Stimulated activated CD4-positive, alpha-beta T cell treated with anti-CD3 and anti-CD28 coated beads, Interleukin-4, amount 100 ng/mL, for 4 hours (primary cell): ENCODE results near the gene OR12D2.
"Not testable (repeated sequence)": the region's sequence is repeated elsewhere in the genome, so short reads cannot be mapped to it uniquely, and the experiment has no call there.

Experiments used
- DNase-seq, 2 experiments: peaks; one replicate each; pipeline ENCODE4 v3.0.0-alpha.2; 2020

The OR12D2 gene

GRCh38 chr6:29395331-29395730 lies at the start of gene OR12D2:
Gene OR12D2, plus strand, starts transcription at chr6:29395631. Its CDS starts 1,069 bp downstream, at chr6:29396700.
- no peak for DNase-seq

- DNase-seq, result not testable (repeated sequence)
Measured at GRCh38 chr6:29349348-29349747, 46.1 kb upstream of the OR12D2 start.

DNA sequence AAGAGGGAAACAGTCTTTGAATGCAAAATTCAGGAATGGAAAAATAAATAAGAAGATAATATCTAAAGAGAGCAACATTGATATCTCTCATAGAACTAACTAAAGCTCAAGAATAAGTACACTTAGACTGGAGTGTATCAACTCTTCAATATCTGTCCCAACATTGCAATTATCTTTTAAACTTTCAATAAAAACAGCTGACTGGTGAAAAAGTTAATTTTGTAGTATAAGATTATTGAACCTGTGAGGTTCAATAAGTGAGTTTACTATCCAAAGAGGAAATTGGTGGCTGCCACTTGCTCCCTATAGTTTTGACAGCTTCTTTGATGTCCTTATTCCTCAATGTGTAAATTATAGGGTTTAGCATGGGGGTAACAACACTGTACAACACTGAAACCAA lies 40.5 kb upstream of the OR12D2 start:
- no peak for DNase-seq

- DNase-seq, result no peak
Measured at GRCh38 chr6:29355603-29356002, 39.8 kb upstream of the OR12D2 start.

- DNase-seq, result no peak
Measured at GRCh38 chr6:29368765-29369164, 26.7 kb upstream of the OR12D2 start, which contains the start of gene OR5V1. Gene OR5V1, minus strand, starts transcription at chr6:29368865. Its CDS starts 12,670 bp downstream, at chr6:29356195.

GRCh38 chr6:29375191-29375590 lies 20.2 kb upstream of the OR12D2 start, which contains the start of gene OR12D3:
Gene OR12D3, minus strand, starts transcription at chr6:29375291. Its CDS starts 4 bp downstream, at chr6:29375287.
- no peak for DNase-seq

GRCh38 chr6:29376003-29376402 lies 19.4 kb upstream of the OR12D2 start:
- DNase-seq, result no peak

DNA sequence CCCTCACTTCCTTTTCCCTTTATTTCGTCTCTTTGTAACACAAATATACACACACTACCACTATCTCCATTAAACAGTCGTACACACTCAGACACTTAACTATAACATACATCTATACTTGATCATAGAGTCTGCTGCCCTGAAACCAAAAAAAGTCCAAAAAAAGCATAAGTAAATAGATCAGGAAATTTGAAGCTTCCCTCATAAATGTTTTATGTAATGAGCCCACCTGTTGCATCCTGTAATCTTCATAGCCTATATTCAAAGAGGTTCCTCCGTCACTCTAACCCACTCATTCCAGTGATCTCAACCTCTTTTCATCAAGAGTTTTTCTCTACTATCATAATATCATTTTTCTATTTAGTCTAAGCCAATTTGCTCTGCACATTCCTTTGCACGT lies 6.9 kb upstream of the OR12D2 start:
- DNase-seq, result no peak

DNA sequence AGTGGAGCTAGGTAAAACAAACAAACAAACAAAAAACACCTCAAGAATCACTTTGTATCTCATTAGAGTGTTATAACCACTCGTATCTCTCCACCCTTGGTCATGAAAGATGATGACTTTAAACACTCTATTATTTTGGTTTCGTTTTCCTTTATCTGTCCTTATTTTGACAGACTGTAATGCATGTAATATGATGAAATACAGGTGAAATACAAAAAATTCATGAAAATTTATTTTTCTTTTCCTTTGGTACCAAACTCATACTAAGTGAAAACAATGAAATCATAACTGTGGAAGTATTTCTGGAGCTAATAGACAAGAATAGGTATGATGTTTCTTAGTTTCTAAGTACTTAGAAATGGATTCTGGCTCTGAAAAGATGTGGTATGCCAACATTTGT lies 4.1 kb downstream of the OR12D2 start:
- DNase-seq, result no peak

DNA sequence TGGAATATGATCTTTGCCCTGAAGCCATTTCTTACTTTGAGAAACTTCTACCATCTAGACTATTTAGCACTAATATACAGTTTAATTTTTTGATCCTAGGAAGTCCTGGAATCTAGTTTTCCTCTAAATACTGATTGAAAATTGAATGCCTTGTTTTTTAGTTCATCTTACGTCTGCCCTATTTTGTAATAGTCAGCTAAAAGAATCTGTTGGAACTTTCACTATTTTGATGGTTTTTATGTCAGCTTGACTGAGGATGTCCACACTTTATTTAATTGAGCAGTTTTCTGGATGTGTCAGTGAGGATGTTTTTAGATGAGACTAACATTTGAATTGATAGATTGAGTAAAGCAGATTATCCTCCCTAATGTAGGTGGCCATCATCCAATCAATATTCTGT lies 8.4 kb downstream of the OR12D2 start:
- DNase-seq, result no peak

DNA sequence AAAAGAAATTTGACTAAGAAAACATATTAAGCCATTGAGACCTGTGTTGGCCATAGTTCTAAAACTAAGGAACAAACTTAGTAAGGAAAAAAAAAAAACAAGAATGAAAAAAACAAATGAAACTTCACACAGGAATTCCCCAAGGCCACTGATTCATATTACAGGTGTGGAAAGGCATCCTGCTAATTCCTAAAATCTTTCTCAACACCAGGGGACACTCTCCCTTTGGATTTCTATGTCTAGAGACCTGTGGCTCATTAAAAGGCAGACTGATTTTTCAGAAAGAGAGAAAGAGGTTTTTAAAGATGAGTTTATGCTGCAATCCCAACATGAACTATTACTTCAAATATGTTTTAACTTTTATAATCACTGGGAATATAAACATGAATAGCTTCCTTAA lies 19.2 kb downstream of the OR12D2 start, which contains the start of gene OR12D1:
Gene OR12D1, plus strand, starts transcription at position 341 of the 400 bp plus-strand sequence.
- DNase-seq, result no peak

GRCh38 chr6:29419516-29419915 lies 24.1 kb downstream of the OR12D2 start:
- DNase-seq, result no peak

DNA sequence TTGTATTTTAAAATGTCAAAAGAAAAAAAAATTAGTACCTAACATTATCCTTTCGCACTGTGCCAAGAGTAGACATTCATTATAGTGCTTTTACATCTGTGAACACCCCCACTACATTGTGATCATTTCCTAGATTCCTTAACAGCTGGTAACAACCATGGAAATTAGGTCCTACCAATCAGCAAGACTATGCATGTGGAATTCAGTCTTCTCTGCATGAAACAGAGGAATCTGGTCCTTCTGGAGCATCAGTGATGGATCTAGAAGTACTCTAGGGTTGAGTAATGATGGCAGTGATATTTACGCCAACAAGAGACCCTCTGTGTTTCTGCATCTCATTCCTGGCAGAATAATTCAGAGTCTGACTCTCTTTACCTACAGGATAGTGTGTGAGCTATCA lies 28.7 kb downstream of the OR12D2 start:
- no peak for DNase-seq

- no peak for DNase-seq
Measured at GRCh38 chr6:29424575-29424974, 29.1 kb downstream of the OR12D2 start.

- DNase-seq, result no peak
Measured at GRCh38 chr6:29425075-29425474, 29.6 kb downstream of the OR12D2 start.

- DNase-seq, result no peak
Measured at GRCh38 chr6:29426654-29427053, 31.2 kb downstream of the OR12D2 start.

DNA sequence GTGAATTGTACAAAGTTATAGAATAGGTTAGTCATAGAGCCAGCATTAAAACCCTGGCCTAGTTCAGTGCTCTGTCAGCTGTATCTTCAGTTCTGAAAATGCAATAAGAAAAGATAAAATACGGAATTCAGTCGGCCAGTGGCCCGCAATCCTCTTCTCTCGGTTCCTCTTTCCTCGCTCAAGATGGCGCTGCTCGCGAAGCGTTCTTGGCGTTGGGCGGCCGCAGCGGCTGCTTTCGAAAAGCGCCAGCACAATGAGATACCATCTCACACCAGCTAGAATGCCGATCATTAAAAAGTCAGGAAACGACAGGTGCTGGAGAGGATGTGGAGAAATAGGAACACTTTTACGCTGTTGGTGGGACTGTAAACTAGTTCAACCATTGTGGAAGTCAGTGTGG lies 41.3 kb downstream of the OR12D2 start:
- not testable (repeated sequence) for DNase-seq

- DNase-seq, result no peak
Measured at GRCh38 chr6:29439006-29439405, 43.6 kb downstream of the OR12D2 start, which contains the start of gene OR10C1. Gene OR10C1, plus strand, starts transcription at chr6:29439306. Its CDS starts 710 bp downstream, at chr6:29440016.

GRCh38 chr6:29442719-29443118 lies 47.3 kb downstream of the OR12D2 start:
- DNase-seq, result no peak

DNA sequence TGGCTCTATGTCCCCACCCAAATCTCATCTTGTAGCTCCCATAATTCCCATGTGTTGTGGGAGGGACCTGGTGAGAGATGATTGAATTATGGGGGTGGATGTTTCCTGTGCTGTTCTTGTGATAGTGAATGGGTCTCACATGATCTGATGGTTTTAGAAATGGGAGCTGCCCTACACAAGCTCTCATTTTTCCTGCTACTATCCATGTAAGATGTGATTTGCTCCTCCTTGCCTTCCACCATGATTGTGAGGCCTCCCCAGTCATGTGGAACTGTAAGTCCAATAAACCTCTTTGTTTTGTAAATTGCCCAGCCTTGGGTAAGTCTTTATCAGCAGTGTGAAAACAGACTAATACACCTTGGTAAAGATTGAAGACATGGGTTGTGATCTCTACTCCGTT lies 48.6 kb downstream of the OR12D2 start:
- not testable (repeated sequence) for DNase-seq
